AG08395 (cell line): ENCODE results near the gene ZNF366.

Experiments used
- DNase-seq: peaks from one replicate; pipeline ENCODE4 v3.0.0; 2012; ENCODE audit warnings: mixed read lengths, low spot score

The ZNF366 gene

DNA sequence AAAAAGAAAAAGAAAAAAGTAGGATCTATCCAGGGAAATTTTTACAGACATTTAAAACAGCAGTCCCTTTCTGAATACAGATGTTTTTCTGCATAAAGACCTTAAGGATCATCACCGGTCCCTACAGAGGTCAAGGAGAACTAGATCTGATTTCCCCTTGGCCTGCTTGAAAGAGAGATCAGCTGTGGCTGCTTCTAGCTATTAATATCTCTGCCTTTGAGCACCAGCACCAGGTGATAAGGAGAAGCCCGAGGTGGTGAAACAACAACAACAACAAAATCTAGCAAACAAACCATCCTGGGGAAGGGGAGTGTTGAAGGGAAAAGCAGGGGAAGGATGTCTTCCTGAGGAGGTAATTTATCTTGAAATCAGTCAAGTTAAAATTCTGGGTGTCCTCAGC is 42.1 kb downstream of the ZNF366 start:
- no peak for DNase-seq

DNA sequence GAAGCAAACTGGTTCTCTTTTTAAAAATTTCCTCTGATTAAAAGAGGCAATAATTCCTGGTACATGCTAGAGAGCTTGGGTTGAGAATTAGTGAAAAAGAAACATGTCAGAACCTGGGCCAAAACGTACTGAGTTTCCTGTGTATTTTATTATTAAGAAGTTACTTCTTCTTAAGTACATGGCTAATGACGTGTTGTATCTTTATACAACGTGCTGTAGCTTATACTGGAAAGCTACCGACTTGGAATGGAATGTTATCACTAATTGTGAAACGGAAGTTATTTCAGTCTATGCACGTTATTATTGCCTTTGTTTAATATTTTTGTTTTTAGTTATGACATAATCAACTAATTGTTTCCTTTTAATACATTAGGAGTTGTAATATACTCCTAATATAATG is 43.1 kb downstream of the ZNF366 start:
- DNase-seq = no peak

DNA sequence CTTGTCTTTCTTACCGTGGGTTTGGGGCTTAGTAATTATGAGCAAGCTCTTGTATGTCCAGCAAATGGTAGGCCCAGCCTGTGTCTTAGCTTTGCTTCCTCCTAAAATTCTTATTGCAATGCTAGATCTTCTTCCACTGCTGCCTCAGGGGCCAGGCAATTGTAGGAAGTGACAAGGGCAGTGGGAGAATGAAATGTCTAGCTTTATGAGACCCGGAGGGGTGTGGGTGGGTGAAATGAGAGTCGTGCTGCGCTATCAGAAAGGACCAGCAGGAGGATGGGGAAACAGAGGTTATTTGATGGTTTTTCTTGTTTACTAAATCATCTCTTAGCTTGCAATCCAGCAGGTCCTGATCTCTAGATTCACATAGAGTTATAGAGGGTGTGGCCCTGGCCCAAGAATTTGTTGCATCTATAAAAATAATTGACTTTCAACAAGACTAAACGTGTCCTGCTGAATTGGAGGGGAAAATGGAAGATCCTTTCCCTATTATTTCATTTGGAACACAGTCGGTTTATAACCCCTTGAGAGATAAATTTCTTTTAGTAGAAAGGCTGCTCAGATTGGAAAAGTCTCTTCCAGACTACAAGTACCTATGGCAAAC is 43.7 kb downstream of the ZNF366 start:
- no peak for DNase-seq

DNA sequence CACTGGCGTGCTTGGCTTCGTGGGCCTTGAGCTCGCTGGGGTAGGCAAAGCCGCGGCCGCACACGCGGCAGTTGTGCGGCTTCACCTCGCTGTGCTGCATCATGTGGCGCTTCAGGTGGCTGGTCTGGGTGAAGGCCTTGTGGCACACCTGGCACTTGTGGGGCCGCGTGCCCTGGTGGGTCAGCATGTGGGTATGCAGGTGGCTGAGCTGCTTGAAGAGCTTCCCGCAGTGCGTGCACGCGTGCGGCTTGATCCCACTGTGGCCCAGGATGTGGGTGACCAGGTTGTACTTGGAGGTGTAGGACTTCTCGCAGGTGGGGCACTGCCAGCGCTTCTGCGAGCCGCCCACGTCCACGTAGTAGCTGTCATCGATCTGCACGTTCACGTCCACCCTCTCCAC is 46.8 kb downstream of the ZNF366 start:
- DNase-seq = no peak

DNA sequence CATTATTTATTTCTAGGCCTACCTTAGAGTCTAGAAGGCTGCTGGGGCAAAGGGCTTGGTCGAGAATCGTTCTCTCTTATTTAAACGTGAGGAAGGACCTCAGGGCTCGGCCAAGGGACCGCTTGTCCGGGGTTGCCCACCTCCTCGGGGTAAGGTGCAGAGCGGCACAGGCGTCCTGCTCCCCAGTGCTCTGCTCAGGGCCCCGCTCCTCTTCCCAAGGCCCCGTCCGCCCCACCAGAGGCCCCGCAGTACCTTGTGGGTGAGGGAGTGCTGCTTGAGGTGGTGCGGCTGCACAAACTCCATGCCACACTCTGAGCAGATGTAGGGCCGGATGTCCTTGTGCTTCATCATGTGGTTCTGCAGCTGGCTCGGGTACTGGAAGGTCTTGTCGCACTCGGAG is 47.3 kb downstream of the ZNF366 start:
- no peak for DNase-seq

DNA sequence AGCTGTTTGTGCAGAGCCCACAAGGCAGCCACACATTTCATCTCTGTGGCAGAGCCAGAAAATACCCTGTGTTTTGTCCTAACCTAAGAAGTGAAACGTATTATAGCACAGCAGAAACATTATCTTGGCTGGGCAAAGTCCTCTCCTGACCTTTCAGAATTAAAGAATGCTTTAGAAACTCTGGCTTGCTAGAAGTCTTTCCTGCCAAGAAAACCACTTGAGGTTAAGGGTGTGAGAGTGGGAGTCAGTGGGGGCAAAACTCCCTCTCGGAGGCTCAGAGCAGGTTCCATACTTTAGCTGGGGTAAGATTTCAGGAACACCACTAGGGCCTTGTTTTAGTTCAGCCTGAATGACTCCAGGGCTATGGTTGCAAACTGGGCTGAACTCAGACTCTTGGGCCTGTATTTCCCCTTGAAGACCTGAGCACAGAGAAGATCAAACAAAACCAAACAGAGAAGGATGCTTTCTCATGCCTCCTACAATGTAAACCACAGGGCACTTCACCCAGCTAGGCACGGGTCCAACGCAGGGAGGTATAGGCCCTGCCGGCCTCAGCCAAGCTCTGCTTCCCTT is 48.0 kb downstream of the ZNF366 start:
- DNase-seq = no peak

DNA sequence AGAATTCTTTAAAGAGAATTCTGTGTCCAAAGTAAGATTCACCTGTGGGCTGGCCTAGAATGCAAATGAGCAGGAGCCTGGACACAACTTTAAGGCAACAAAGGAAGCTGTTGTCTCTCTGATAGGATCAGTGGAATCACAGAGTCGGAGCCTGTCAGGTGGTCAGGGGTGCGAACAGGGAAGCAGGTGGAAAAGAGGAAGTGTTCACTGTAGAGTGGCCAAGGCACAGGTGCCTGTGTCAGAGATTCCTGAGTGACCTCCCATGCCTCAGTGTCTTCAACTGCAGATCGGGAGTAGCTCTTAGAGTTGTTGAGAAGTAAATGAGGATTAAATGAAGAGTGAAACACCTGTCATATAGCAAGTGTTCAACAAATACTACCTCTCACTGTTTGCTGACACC is 48.8 kb downstream of the ZNF366 start:
- DNase-seq = no peak

DNA sequence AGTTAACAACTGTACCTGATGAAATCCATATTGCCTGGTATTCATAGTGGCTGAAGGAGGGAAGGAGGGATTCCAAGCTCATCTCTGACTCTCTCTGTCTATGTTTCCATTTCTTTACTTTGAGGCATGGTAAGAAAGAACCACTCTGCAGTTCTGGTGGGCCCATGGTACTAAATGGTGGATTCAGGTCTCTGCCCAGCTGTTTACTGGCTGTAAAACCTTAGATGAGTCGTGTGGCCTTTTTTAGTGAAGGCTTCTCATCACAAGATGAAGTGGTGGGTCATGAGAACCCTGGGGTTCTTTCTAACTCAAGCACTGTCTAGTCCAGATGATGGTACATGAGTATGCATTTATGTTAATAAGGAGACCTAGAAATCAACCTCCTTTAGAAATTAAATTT is 49.7 kb downstream of the ZNF366 start:
- no peak for DNase-seq

DNA sequence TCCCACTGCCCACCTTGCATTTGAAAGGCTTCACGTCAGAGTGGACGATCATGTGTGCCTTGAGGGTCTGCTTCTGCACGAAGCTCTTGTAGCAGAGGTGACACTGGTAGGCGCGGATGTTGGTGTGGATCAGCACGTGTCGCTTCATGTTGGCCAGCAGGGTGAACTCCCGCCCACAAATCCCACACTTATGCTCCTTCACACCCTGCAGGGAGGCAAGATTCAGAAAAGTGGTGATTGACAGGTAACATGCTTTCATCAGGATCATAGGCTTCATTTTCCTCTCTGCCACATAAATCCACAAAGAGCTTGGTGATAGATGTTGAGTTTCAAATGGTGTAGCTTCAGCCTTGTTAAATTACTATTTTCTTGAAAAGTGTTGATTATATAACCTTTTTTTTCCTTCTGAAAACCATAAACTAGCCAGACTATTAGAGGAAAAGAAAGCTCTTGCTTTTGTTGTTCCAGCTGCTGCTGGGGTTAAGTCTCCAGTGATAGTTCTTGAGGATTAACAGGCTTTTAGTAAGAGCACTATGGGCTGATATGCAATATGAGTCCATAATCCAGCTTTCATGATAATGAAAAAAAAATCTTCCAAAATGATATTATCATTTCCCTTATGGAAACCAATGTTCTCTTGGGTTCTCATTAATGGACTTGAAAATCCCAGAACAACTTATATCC is 50.7 kb downstream of the ZNF366 start:
- no peak for DNase-seq

DNA sequence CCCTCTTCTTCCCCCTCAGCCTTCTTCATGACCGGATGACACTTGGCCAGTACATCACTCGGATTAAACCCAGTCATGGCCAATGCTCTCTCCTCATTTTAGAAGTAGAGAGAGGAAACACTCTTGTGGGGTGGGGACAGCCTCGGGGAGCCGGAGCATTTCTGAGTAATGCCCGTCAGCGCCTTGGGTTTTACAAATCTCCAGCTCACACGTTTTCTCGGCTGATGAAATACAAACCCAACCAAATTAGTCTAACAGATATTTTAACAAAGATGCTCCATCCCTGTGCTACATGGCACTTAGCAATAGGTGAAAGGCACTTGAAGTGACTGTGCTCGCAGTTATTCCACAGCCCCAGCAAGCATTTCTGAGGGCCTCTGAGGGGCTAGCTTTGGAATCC is 51.7 kb downstream of the ZNF366 start:
- peak; percentile 36 for DNase-seq

DNA sequence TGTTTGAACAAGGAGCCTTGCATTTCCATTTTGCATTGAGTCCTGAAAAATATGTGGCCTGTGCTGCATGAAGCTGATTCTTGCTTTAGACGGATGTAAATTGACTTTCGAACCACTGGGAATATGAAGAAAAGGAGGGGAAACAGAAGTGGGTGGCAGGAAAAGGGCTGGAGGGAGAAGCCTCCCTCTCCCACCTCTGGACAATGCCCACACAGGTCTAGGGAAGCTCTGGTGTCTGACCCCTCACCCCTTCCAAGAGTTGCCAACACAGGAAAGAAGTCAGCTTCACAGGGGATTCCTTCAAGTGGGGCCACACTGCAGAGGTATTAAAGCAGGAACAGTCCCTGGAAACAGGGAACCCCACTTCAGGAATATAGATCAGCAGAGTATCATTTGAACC is 52.2 kb downstream of the ZNF366 start:
- DNase-seq = no peak

DNA sequence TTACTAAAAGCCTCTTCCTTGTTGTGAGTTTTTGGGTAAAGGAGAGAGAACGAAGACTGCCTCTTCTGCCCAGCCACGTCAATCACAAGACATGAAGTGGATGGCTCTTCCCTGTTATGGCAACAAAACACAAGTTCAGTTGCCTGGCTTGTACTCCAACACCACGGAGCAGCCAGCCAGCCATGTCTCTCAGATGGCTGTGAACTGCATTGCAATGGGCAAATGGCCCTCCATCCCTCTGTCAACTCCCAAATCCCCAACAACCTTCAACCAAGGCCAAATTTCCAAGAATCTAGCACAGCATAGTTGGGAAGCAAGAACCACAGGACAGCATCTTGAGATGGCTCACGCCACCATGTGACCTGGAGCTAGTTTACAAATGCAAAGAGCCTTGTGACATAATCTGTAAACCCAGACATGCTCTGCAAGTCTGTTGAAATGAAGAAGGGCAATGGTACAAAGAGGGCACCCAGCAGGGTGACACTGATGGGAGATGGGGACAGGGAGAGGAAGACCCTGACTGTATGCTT is 53.9 kb downstream of the ZNF366 start:
- DNase-seq = no peak

DNA sequence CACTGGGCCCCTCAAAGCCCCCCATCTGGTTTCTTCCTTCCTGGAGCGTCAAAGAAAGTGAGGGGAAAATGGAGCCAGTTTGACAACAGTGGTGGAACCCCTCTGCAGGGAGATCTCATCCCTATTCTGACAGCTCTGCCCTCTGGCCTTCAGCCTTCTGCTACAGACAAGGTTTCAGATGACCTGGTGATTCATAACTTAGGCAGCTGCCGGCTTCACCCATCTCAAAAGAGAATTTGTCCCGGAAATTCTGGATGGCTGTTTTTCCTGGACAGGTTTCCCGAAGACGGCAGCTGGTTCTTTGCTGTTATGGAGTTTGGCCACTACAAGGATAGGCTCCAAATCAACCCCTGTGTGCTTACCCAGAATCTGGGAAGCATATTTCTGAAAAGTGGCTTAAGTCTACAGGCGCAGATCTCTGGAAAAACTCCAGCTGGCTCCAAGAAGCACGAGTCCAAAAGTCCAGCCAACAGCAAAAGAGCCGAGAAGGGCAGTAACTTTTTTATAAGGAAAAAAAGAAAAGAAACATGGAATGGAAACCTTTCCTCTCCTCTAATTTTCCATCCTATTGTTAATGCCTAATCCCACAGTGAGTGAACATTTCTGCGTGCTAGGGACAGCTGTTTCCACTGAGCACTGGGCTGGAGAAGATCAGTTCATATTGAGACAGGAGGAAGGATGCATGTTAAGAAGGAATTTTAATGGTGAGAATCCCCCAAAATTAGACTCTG is 54.5 kb downstream of the ZNF366 start:
- DNase-seq = peak; percentile 85

DNA sequence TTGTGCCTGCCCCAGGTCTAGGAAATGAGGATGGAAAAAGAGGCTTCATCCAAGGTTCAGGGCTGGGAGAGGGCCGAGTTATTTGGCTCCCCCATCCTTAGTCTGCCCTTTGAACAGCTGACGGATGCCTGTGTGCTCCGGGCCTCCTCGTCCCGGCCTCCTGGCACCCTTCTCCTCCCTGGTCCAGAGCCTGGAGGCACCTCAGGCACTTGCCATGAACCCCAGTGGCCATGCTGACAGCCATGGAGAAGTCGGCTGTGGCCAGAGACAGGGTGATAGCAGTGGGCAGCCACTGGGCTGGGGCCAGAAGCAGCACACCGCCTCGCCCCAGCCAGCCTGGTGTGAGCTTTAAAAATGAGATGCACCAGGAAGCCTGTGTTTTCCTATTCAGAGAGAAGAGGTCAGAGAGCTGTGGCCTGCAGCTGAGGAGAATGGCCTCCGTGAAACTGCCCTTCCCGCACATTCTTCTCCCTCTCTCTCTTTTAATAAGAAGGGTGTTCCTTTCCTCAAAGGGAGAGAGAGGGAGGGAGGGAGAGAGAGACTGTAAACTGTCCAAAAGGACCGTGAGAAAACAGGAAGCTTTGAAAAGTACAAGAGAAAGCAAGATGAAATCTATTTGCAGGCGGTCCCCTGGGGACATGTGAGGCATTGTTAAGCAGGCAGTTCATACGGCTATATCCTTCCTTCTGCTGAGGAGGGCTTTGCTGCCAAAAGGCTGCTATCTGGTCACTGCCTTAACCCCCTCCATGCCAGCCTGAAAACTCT is 55.3 kb downstream of the ZNF366 start:
- DNase-seq = peak; percentile 87

DNA sequence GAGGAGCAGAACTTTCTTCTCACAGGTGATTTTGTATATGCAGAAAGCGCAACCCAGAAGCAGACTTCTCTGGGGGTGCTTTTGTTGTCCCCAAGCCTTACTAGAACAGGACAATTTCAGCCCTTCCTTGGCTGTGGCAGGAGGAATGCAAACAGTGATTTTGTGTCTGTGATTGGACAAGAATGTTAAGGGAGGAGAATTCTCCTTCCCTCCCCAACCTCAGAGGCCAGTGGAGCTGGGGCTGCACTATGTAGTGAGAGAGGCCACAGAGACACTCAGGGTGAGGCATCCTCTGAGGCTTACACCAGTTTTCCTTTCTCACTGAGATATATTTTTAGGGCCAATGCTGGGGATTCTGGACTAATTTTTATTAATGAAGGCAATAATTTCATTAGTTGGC is 58.8 kb downstream of the ZNF366 start:
- no peak for DNase-seq

DNA sequence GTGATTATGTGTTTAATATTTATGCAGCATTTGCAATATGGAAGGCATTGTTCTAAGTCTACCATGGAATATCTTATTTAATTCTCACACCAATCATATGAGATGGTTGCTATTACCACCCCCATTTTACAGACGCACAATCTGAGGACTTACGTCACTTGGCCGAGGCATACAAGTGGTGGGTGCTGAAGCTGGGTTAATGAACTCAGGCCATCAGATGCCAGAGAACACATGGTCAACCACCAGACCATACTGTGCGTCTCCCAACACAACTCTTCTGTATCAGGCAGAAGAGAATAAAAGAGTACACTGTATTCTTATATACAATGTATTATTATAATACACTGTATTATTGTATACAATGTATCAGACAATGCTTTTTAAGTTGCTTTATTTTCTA is 59.5 kb downstream of the ZNF366 start:
- DNase-seq = no peak

DNA sequence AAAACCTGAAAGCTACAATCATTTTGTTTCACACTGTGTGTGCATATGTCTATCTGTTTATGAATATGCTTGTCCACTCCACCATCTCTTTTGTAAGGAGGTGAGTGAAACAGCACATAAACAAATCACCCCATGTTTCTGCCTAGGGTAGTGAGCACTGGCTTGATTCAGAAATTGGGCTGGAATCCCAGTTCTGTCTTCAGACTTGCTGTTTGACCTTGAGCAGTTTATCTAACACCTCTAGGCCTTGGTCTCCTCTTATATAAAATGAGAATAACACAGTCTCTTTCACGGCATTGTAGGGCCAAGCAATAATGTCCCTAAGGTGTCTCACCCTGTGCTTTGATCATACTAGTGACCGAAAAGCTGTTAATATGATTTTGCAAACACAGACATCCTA is 61.2 kb downstream of the ZNF366 start:
- no peak for DNase-seq

DNA sequence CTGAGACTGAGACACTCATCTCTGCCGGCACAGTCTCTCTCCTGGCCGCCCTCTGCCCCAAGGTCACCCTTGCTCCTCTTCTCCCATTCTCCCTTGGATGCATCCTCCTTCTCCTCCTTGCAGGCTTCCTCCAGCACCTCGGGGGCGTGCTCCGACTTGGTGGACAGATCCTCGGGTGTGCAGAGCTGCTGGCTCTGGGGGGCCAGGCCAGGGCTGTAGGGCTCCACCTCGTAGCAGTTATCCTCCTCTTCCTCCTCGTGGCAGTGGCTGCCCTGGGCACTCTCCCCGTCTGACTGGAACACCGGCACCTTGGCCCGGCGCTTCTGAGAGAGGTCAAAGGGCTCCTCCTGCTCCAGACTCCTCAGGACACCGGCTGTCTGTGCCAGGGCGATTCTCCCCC is 63.3 kb downstream of the ZNF366 start:
- DNase-seq = no peak

DNA sequence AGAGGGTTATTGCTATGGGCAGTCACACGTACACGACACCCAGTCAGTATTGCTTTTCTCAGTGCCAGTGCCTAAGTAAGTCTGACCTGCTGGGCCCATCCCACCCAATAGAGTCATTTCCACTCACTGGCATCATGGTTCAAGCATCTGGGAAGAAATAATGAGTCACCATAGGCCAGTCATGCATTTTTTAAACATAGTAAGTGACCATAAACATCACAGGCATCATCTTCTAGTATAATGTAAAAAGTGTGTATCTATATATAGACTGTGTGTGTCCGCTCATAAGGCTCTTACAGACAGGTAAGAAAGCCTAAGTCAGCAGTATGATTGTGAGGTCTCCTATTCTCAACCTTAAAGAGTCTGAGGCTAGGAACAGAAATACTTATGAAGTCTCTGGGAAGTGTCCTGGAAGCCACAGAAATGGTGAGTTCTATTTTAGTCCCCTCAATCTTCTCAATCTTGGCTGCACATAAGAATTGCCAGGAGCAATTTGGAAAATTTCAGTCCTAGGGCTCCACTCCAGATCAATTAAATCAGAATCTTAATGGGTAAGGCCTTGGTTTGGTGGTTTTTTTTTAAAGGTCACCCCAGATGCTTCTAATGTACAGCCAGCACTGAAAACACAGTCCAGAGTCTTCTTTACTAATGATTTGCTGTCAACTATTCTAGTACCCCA is 65.2 kb downstream of the ZNF366 start:
- DNase-seq = peak; percentile 92

DNA sequence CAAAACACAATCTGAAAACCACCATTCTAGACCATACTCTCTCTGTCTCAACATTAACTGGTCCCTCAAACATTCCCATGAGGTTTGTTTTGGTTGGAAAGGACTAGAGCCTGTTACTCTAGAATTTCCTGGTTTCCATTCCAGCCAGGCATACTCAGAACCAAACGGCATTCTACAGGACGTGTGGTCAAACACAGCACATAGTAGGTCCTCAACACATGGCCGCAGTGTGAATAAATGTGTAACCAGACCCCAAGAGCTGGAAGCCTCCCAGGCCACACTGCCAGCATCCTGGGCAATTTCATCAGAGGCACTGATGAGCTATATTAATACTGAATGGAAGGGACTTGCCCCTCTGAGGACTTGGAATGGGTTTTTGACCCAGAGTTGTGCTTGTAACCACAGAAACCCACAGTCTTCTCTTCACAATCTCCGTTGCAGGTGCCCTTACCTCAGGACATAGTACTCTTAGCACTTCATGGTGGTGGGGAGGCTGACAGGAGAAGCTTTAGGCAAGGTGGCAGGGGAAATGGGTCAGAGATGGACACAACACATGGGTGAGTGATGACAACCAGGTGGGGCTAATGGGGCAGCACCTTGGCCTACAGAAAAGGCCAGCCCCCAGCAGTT is 66.0 kb downstream of the ZNF366 start:
- DNase-seq = no peak

DNA sequence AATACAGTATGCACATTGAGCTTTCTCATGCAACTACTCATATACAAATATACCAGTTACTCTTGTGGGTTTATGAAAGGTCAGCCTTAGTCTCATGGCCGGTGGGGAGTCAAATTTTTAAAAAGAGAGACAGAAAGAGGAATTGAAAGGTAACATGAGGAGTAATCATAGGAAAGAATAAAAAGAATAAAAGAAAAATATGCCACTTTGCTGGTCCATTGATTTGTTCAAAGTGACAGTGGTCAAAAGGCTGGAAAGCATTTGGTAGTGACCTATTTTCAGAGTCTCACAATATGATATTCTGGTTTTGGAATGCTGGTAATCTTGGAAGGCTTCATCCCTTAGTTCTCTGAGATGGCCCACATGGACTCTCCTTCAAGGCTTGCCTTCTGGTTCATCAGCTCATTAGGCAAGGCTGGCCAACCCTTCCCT is 67.0 kb downstream of the ZNF366 start:
- DNase-seq = no peak
